HCT116 (cell line): Measurements from ENCODE around the gene SIL1.

ENCODE experiments used
- CBX3 ChIP-seq: IDR thresholded peaks from 2 replicates; pipeline ENCODE4 v1.6.1; 2012; ENCODE audit warnings: low read depth
- CEBPB ChIP-seq: IDR thresholded peaks from 2 replicates; pipeline ENCODE4 v1.6.1; 2012; ENCODE audit warnings: low read depth
- CTCF ChIP-seq, 3 experiments: fragments of 200-600 bp in 1 of 3; sonication (generic) in 1 of 3; IDR thresholded peaks in 2 of 3; conservative IDR thresholded peaks in 1 of 3; 2 replicates each; pipeline ENCODE4 v1.5.1; 2012 to 2017; ENCODE audit warnings: low read depth in 2 of 3, low read length in 2 of 3, antibody characterized with exemption in 1 of 3, borderline replicate concordance in 1 of 3, control low read depth in 1 of 3, mild to moderate bottlenecking in 1 of 3, mixed read lengths in 1 of 3, mixed run types in 1 of 3, moderate library complexity in 1 of 3; ENCODE audit not compliant: insufficient read depth in 1 of 3
- EZH2 ChIP-seq: fragments of 200-600 bp; sonication (generic); IDR thresholded peaks from 2 replicates; pipeline ENCODE4 v1.6.1; 2017; ENCODE audit warnings: antibody characterized with exemption, mixed run types
- POLR2A ChIP-seq: IDR thresholded peaks from 2 replicates; pipeline ENCODE4 v1.7.0; 2011; ENCODE audit warnings: borderline replicate concordance; ENCODE audit not compliant: insufficient read depth, insufficient read length; ENCODE audit errors: extremely low read depth
- POLR2AphosphoS5 ChIP-seq: IDR thresholded peaks from 2 replicates; pipeline ENCODE4 v1.6.1; 2011; ENCODE audit warnings: mild to moderate bottlenecking, low read depth, low read length, moderate library complexity
- RAD21 ChIP-seq: IDR thresholded peaks from 2 replicates; pipeline ENCODE4 v1.6.1; 2012; ENCODE audit warnings: low read depth, mild to moderate bottlenecking
- ZFX ChIP-seq: fragments of 450-650 bp; IDR thresholded peaks from 2 replicates; pipeline ENCODE4 v1.6.1; 2017
- ZNF274 ChIP-seq: fragments of 200-500 bp; sonication (Bioruptor generic); IDR thresholded peaks from 2 replicates; pipeline ENCODE4 v1.6.1; 2014; ENCODE audit warnings: mild to moderate bottlenecking, low read depth, low read length, inconsistent platforms

DNA sequence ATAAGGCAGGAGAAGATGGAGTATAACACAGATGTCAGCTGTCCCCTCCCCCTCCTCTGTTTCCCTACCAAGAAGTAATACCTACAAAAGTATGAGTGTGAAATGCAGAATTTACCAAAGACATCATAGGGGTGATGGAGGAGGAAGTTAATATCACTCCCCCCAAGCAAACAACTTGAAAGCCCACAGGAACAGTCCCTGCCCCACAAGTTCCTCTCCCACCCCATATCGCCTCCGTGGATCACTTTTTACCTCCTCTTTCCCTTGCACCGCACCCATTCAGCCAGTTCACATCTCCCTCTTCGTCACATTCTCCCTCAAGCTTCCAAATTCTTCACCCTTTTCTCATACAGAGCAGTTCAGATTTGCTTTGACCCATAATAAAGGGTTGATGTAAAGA is 7.0 kb upstream of the SIL1 start:
- no peak for TF ChIP-seq RAD21
- TF ChIP-seq CTCF (IDR thresholded peaks at IDR 0.05 in 2 of 3, conservative IDR thresholded peaks at IDR 0.05 in 1 of 3; ENCODE audit: borderline replicate concordance in 1 of 3, insufficient read depth in 1 of 3, low read depth in 2 of 3, low read length in 2 of 3): no peak
- no peak for TF ChIP-seq POLR2A
- TF ChIP-seq EZH2: no peak
- no peak for TF ChIP-seq CBX3
- no peak for TF ChIP-seq CEBPB
- no peak for TF ChIP-seq ZFX
- no peak for TF ChIP-seq ZNF274
- TF ChIP-seq POLR2AphosphoS5: no peak
